Aorta (tissue), 4 donors: ENCODE data around the gene TRIP12. TPM values are rescaled to one million over a fixed set of nuclear protein-coding genes. Genes with fewer than 3 reads are reported as not detected.

Experiments used
- polyA plus RNA-seq, 2 donors: library from polyadenylated mRNA; stranded (reverse); fragments of 200-250 nt; gene quantifications; one replicate each; pipeline ENCODE4 v1.2.3, GENCODE V29; 2013
- total RNA-seq, 2 donors: library from RNA; stranded (reverse); fragmentation: NEBNext Ultra II Directional; extraction: Animal tissue kit (Norgen Biotek cat#: 25700); gene quantifications; one replicate each; pipeline ENCODE4 v1.2.1, GENCODE V29; 2021
- donor health status: healthy with polysubstance abuse.
- donor health status: Bipolar disorder and iron deficiency.
- donor health status: DM: no; HTN: no; CAD: no.
- donor health status: DM: yes; HTN: yes; CAD: no.

TRIP12 gene
- total and polyA plus RNA-seq, 4 donors = 22.5 to 232 (median 123) TPM

Other genes starting within 250 kb of the TRIP12 start
- gene DNER, start 207.5 kb downstream of the TRIP12 start, total RNA-seq = 1 to 10 TPM in 1 of 2 donors, under 1 TPM in 1; 0.45 to 1.1 TPM
- gene DNER, start 207.5 kb downstream of the TRIP12 start, polyA plus RNA-seq = 1 to 10 TPM; 1.1 to 2.5 TPM
- 1 to 10 TPM; 1.9 to 2.2 TPM for gene FBXO36, start 494 bp upstream of the TRIP12 start, total RNA-seq
- gene FBXO36, start 494 bp upstream of the TRIP12 start, polyA plus RNA-seq = 1 to 10 TPM; 1.3 to 1.5 TPM
- gene SLC16A14, start 146.9 kb upstream of the TRIP12 start, total RNA-seq = 1 to 10 TPM; 2.0 to 6.0 TPM
- gene SLC16A14, start 146.9 kb upstream of the TRIP12 start, polyA plus RNA-seq = under 1 TPM; 0.13 to 0.36 TPM